ENCODE data around the gene ARID3A. TPM values are rescaled to one million over a fixed set of nuclear protein-coding genes. Genes with fewer than 3 reads are reported as not detected.

The ARID3A gene
- total RNA-seq, 1 experiment from 2014 or later, result 116 TPM

DNA sequence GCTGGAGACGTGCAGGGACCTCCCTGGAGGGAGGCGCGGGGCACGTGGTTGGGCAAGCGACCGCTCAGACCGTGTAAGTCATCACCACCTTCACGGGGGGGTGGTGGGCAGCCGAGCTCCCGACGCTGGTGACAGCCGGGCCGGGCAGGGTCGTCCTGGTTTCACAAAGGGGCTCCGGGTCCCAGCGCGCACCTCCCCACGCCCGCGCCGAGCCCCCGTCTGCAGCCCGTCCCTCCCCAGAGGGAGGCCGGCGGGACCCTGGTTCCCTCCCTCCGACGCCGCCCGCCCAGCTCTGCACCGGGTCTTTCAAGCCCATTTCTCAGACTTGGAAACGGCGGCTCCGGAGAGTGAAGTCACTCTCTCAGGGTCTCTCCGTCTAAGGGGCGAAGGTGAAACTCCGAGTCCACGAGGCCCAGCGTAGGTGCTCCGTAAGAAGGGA, 729 bp upstream of the ARID3A start (continued):
- TF ChIP-seq, protein P1, sequence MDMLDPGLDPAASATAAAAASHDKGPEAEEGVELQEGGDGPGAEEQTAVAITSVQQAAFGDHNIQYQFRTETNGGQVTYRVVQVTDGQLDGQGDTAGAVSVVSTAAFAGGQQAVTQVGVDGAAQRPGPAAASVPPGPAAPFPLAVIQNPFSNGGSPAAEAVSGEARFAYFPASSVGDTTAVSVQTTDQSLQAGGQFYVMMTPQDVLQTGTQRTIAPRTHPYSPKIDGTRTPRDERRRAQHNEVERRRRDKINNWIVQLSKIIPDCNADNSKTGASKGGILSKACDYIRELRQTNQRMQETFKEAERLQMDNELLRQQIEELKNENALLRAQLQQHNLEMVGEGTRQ (CRISPR knock-in tag; IDR thresholded peaks at IDR 0.05), result peak; percentile 66; the same call in 1 of the 2 replicates
- TF ChIP-seq, protein P2, sequence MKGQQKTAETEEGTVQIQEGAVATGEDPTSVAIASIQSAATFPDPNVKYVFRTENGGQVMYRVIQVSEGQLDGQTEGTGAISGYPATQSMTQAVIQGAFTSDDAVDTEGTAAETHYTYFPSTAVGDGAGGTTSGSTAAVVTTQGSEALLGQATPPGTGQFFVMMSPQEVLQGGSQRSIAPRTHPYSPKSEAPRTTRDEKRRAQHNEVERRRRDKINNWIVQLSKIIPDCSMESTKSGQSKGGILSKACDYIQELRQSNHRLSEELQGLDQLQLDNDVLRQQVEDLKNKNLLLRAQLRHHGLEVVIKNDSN (CRISPR knock-in tag; IDR thresholded peaks at IDR 0.05), result peak; percentile 73
- TF ChIP-seq GABPB1 (CRISPR knock-in tag; IDR thresholded peaks at IDR 0.05) (no peak), ZNF121 (CRISPR knock-in tag; IDR thresholded peaks at IDR 0.05) (no peak)

DNA sequence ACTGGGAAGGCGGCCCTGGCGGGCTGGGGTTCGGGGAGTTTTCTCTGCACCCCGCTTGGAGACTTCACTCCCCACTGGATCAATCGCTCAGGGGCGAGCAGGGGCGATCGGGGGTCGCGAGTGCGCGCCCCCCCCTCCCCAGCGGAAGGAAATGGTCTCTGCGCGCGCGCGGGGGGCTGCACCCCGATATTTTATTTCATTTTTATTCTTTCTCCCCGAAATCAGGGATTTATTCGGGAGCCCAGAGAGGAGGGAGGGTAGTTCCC, 421 bp downstream of the ARID3A start:
- H3K27ac Mint-ChIP-seq, result no peak overlapping the region
- peaks cover 13% of the 10 kb centered on the region for H3K27me3 Mint-ChIP-seq (ENCODE audit: low read depth)
- no peaks in the 10 kb centered on the region for H3K9me3 Mint-ChIP-seq
- H3K4me1 Mint-ChIP-seq, result peaks cover 16% of the 10 kb centered on the region
- DNase-seq (ENCODE audit: low spot score) (no peak), ATAC-seq (no peak)
- peak overlapping the region; percentile 61 for H3K4me3 Mint-ChIP-seq
- TF ChIP-seq, protein P2 (CRISPR knock-in tag; IDR thresholded peaks at IDR 0.05), result no peak
- TF ChIP-seq, protein P3, sequence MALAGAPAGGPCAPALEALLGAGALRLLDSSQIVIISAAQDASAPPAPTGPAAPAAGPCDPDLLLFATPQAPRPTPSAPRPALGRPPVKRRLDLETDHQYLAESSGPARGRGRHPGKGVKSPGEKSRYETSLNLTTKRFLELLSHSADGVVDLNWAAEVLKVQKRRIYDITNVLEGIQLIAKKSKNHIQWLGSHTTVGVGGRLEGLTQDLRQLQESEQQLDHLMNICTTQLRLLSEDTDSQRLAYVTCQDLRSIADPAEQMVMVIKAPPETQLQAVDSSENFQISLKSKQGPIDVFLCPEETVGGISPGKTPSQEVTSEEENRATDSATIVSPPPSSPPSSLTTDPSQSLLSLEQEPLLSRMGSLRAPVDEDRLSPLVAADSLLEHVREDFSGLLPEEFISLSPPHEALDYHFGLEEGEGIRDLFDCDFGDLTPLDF (CRISPR knock-in tag; IDR thresholded peaks at IDR 0.05), result no peak
- TF ChIP-seq, protein P4, sequence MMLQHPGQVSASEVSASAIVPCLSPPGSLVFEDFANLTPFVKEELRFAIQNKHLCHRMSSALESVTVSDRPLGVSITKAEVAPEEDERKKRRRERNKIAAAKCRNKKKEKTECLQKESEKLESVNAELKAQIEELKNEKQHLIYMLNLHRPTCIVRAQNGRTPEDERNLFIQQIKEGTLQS (CRISPR knock-in tag; conservative IDR thresholded peaks at IDR 0.05), result no peak
- TF ChIP-seq ZNF317 (CRISPR knock-in tag; IDR thresholded peaks at IDR 0.05; ENCODE audit: borderline replicate concordance, low read depth) (no peak), CREM (CRISPR knock-in tag; IDR thresholded peaks at IDR 0.05) (no peak), ETV6 (CRISPR knock-in tag; IDR thresholded peaks at IDR 0.05) (no peak), GTF2I (CRISPR knock-in tag; conservative IDR thresholded peaks at IDR 0.05) (no peak)
- TF ChIP-seq, protein P5, sequence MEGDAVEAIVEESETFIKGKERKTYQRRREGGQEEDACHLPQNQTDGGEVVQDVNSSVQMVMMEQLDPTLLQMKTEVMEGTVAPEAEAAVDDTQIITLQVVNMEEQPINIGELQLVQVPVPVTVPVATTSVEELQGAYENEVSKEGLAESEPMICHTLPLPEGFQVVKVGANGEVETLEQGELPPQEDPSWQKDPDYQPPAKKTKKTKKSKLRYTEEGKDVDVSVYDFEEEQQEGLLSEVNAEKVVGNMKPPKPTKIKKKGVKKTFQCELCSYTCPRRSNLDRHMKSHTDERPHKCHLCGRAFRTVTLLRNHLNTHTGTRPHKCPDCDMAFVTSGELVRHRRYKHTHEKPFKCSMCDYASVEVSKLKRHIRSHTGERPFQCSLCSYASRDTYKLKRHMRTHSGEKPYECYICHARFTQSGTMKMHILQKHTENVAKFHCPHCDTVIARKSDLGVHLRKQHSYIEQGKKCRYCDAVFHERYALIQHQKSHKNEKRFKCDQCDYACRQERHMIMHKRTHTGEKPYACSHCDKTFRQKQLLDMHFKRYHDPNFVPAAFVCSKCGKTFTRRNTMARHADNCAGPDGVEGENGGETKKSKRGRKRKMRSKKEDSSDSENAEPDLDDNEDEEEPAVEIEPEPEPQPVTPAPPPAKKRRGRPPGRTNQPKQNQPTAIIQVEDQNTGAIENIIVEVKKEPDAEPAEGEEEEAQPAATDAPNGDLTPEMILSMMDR (IDR thresholded peaks at IDR 0.05), result no peak
- ChIA-PET CTCF (no interaction called here), POLR2A (no interaction called here)
- H3K36me3 Mint-ChIP-seq, result peaks cover 11% of the 10 kb centered on the region

DNA sequence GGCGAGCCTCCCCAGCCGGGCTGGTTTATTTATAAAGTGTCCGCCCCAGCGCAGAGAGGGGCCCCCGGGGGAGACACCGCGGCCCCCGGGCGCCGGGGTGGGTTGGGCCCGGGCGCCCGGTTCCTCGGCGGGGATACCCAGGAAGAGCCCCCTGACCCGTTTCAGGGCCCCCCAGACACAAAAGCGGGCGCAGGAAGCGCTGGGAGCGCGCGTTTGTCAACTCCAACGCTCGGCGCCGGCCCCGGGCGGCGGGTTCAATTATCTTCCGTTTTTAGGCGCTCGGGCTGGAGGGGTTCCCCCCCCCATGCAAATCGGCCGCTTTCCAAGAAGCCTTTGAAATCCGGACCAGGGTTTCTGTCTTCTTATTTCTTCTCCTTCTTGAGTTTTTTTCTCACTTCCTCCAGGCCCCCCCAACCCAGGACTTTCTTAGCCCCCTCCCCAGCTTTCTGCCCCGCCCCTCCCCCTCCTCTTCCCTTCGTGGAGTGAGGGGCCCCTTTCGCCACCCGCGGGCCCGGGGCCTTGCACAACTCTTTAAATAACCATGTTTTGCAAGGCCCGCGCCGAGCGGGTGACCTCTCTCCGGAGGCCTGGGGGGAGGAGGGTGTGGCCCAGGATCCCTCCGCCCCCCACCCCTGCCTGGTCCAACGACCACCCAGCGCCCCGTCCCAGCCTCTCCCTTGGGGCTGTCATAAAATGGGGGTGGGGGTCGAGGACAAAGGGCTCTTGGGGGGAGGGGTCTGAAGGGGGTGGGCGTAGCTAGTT, 935 bp downstream of the ARID3A start:
- peak; percentile 5; the same call in 1 of the 2 replicates for ATAC-seq
- DNase-seq (ENCODE audit: low spot score), result peak; percentile 46
- H3K4me1 Mint-ChIP-seq, result peaks cover 15% of the 10 kb centered on the region
- H3K9me3 Mint-ChIP-seq, result no peaks in the 10 kb centered on the region
- POLR2A ChIA-PET, result interaction anchor here (0.6 to 1.2 kb wide), 2 partner anchors 54 to 57 kb away, joined by 4 read pairs; partner anchors contain the start of gene WDR18
- peak overlapping the region; percentile 75 for H3K4me3 Mint-ChIP-seq
- H3K36me3 Mint-ChIP-seq, result peaks cover 11% of the 10 kb centered on the region
- CTCF ChIA-PET, result no interaction called here
- H3K27me3 Mint-ChIP-seq (ENCODE audit: low read depth), result peaks cover 8% of the 10 kb centered on the region
- H3K27ac Mint-ChIP-seq, result no peak overlapping the region
- TF ChIP-seq ZBTB21 (CRISPR knock-in tag; IDR thresholded peaks at IDR 0.05; ENCODE audit: borderline replicate concordance), result no peak
- TF ChIP-seq, protein P6, sequence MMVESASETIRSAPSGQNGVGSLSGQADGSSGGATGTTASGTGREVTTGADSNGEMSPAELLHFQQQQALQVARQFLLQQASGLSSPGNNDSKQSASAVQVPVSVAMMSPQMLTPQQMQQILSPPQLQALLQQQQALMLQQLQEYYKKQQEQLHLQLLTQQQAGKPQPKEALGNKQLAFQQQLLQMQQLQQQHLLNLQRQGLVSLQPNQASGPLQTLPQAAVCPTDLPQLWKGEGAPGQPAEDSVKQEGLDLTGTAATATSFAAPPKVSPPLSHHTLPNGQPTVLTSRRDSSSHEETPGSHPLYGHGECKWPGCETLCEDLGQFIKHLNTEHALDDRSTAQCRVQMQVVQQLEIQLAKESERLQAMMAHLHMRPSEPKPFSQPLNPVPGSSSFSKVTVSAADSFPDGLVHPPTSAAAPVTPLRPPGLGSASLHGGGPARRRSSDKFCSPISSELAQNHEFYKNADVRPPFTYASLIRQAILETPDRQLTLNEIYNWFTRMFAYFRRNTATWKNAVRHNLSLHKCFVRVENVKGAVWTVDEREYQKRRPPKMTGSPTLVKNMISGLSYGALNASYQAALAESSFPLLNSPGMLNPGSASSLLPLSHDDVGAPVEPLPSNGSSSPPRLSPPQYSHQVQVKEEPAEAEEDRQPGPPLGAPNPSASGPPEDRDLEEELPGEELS (CRISPR knock-in tag; IDR thresholded peaks at IDR 0.05), result no peak
- TF ChIP-seq, protein P7, sequence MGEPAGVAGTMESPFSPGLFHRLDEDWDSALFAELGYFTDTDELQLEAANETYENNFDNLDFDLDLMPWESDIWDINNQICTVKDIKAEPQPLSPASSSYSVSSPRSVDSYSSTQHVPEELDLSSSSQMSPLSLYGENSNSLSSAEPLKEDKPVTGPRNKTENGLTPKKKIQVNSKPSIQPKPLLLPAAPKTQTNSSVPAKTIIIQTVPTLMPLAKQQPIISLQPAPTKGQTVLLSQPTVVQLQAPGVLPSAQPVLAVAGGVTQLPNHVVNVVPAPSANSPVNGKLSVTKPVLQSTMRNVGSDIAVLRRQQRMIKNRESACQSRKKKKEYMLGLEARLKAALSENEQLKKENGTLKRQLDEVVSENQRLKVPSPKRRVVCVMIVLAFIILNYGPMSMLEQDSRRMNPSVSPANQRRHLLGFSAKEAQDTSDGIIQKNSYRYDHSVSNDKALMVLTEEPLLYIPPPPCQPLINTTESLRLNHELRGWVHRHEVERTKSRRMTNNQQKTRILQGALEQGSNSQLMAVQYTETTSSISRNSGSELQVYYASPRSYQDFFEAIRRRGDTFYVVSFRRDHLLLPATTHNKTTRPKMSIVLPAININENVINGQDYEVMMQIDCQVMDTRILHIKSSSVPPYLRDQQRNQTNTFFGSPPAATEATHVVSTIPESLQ (CRISPR knock-in tag; IDR thresholded peaks at IDR 0.05), result no peak
- TF ChIP-seq RELA (CRISPR knock-in tag; IDR thresholded peaks at IDR 0.05; ENCODE audit: borderline replicate concordance), result no peak
- TF ChIP-seq NR1H2 (CRISPR knock-in tag; IDR thresholded peaks at IDR 0.05), result no peak
- TF ChIP-seq, protein P3 (CRISPR knock-in tag; IDR thresholded peaks at IDR 0.05), result no peak
- TF ChIP-seq, protein P8, sequence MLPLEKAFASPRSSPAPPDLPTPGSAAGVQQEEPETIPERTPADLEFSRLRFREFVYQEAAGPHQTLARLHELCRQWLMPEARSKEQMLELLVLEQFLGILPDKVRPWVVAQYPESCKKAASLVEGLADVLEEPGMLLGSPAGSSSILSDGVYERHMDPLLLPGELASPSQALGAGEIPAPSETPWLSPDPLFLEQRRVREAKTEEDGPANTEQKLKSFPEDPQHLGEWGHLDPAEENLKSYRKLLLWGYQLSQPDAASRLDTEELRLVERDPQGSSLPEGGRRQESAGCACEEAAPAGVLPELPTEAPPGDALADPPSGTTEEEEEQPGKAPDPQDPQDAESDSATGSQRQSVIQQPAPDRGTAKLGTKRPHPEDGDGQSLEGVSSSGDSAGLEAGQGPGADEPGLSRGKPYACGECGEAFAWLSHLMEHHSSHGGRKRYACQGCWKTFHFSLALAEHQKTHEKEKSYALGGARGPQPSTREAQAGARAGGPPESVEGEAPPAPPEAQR (CRISPR knock-in tag; IDR thresholded peaks at IDR 0.05), result no peak
- TF ChIP-seq NR2C2 (CRISPR knock-in tag; IDR thresholded peaks at IDR 0.05), result no peak
- no peak for TF ChIP-seq ZNF416 (CRISPR knock-in tag; IDR thresholded peaks at IDR 0.05)

Measured in WTC11 (cell line).